ENCODE data around the gene MEF2B. TPM values are rescaled to one million over a fixed set of nuclear protein-coding genes. Genes with fewer than 3 reads are reported as not detected.
"Not testable (repeated sequence)": the region's sequence is repeated elsewhere in the genome, so short reads cannot be mapped to it uniquely, and the experiment has no call there.

Gene MEF2B
- total and polyA plus RNA-seq, 4 donors: 0.88 to 3.5 (median 1.7) TPM; not detected in 1

- H3K4me3 ChIP-seq (ENCODE audit: low read depth, low read length): peak overlapping the region; percentile 38
- DNase-seq (ENCODE audit: low read depth in 4 of 6, low spot score in 6 of 6): no peak
- WGBS (ENCODE audit: insufficient coverage): 18% methylated on average over 25 of the region's 25 CpGs
Measured at GRCh38 chr19:19106056-19106551, 64.0 kb downstream of the MEF2B start.

DNA sequence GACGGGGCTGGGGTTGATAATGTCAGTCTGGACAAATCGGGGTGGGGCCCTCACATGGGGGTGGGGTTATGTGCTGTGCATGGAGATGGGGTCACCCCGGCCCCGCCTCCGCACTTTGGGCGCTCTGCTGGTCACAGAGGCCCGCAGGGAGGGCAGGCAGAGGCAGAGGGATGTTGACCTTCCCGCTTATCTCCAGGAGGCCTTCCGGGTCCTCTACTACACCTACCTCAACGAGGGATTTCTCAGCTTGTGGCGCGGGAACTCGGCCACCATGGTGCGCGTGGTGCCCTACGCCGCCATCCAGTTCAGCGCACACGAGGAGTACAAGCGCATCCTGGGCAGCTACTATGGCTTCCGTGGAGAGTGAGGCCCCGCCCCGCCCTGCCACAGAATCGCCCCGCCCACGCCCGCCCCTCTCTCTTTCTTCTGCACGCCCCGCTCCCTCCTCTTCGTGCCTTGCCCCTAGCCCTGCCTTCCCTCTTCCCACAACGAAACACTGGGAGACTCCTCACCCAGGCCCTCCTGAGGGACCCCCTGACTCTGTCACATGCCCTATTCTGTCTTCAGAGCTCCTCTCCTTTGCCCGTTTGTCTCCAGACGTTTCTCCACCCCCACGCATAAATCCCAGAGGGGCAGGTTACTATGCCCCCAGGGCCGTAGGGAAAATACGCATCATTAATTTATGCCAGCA, 64.6 kb downstream of the MEF2B start:
- H3K9me3 ChIP-seq (ENCODE audit: control insufficient read depth, insufficient read depth, low read length): no peaks in the 10 kb centered on the region

More at GRCh38 chr19:19106056-19106551, 64.0 kb downstream of the MEF2B start:
- no peak overlapping the region for H3K27ac ChIP-seq (ENCODE audit: low read depth, low read length)
- H3K4me1 ChIP-seq (ENCODE audit: control insufficient read depth, insufficient read depth, low read length): peaks cover 32% of the 10 kb centered on the region
- no peaks in the 10 kb centered on the region for H3K9me3 ChIP-seq (ENCODE audit: control insufficient read depth, insufficient read depth, low read length)
- no peaks in the 10 kb centered on the region for H3K27me3 ChIP-seq (ENCODE audit: control insufficient read depth, insufficient read depth, low read length)
- H3K36me3 ChIP-seq (ENCODE audit: control insufficient read depth, insufficient read depth, low read length): peaks cover 55% of the 10 kb centered on the region

DNA sequence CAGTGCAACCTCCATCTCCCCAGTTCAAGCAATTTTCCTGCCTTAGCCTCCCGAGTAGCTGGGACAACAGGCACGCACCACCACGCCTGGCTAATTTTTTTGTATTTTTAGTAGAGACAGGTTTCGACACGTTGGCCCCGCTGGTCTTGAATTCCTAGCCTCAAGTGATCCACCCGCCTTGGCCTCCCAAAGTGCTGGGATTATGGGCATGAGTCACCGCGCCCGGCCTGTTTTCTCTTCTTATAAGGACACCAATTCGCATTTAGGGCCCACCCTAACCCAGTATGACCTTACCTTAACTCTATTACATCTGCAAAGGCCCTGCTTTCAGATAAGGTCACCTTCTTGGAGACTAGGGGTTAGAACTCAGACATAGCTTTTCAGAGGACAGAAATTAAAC, 66.9 kb downstream of the MEF2B start:
- peaks cover 74% of the 10 kb centered on the region for H3K36me3 ChIP-seq (ENCODE audit: control insufficient read depth, insufficient read depth, low read length)
- H3K27me3 ChIP-seq (ENCODE audit: control insufficient read depth, insufficient read depth, low read length): no peaks in the 10 kb centered on the region
- no peak overlapping the region for H3K4me3 ChIP-seq (ENCODE audit: low read depth, low read length)
- no peak overlapping the region for H3K27ac ChIP-seq (ENCODE audit: low read depth, low read length)
- no peak for DNase-seq (ENCODE audit: low read depth in 4 of 6, low spot score in 6 of 6)
- no peaks in the 10 kb centered on the region for H3K9me3 ChIP-seq (ENCODE audit: control insufficient read depth, insufficient read depth, low read length)
- H3K4me1 ChIP-seq (ENCODE audit: control insufficient read depth, insufficient read depth, low read length): peaks cover 20% of the 10 kb centered on the region
- 98% methylated on average over 11 of the region's 11 CpGs for WGBS (ENCODE audit: insufficient coverage)

More for the DNA sequence above, 64.6 kb downstream of the MEF2B start:
- Histone ChIP-seq H3K4me3 (ENCODE audit: low read depth, low read length) (peak overlapping the region; percentile 38), H3K4me1 (ENCODE audit: control insufficient read depth, insufficient read depth, low read length) (peaks cover 26% of the 10 kb centered on the region), H3K27ac (ENCODE audit: low read depth, low read length) (no peak overlapping the region), H3K27me3 (ENCODE audit: control insufficient read depth, insufficient read depth, low read length) (no peaks in the 10 kb centered on the region), H3K36me3 (ENCODE audit: control insufficient read depth, insufficient read depth, low read length) (peaks cover 56% of the 10 kb centered on the region)
- DNase-seq (ENCODE audit: low read depth in 4 of 6, low spot score in 6 of 6): peak in 5 of 6 donors; percentile 44 to 90 (median 59)
- WGBS (ENCODE audit: insufficient coverage): 11% methylated on average over 31 of the region's 36 CpGs

DNA sequence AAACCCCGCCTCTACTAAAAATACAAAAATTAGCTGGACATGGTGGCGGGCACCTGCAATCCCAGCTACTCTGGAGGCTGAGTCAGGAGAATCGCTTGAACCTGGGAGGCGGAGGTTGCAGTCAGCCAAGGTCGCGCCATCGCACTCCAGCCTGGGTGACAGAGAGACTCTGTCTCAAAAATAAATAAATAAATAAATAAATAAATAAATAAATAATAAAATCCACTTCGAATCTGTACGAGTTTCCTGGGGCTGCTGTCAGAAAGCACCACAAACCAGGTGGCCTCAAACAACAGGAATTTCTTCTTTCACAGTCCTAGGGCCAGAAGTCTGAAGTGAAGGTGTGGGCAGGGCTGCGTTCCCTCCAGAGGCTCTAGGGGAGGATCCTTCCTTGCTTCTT, 67.5 kb downstream of the MEF2B start:
- H3K27ac ChIP-seq (ENCODE audit: low read depth, low read length); H3K4me3 ChIP-seq (ENCODE audit: low read depth, low read length); DNase-seq (ENCODE audit: low read depth in 4 of 6, low spot score in 6 of 6); H3K9me3 ChIP-seq (ENCODE audit: control insufficient read depth, insufficient read depth, low read length); H3K27me3 ChIP-seq (ENCODE audit: control insufficient read depth, insufficient read depth, low read length): not testable (repeated sequence)
- 100% methylated on average over 2 of the region's 10 CpGs for WGBS (ENCODE audit: insufficient coverage)
- Histone ChIP-seq H3K4me1 (ENCODE audit: control insufficient read depth, insufficient read depth, low read length) (peaks cover 20% of the 10 kb centered on the region), H3K36me3 (ENCODE audit: control insufficient read depth, insufficient read depth, low read length) (peaks cover 74% of the 10 kb centered on the region)

- WGBS (ENCODE audit: insufficient coverage): 83% methylated on average over 6 of the region's 8 CpGs
- Histone ChIP-seq H3K4me3 (ENCODE audit: low read depth, low read length) (no peak overlapping the region), H3K27ac (ENCODE audit: low read depth, low read length) (no peak overlapping the region), H3K36me3 (ENCODE audit: control insufficient read depth, insufficient read depth, low read length) (peaks cover 73% of the 10 kb centered on the region), H3K27me3 (ENCODE audit: control insufficient read depth, insufficient read depth, low read length) (no peaks in the 10 kb centered on the region), H3K9me3 (ENCODE audit: control insufficient read depth, insufficient read depth, low read length) (no peaks in the 10 kb centered on the region), H3K4me1 (ENCODE audit: control insufficient read depth, insufficient read depth, low read length) (peaks cover 20% of the 10 kb centered on the region)
- DNase-seq (ENCODE audit: low read depth in 4 of 6, low spot score in 6 of 6): no peak
Measured at GRCh38 chr19:19101540-19101939, 68.5 kb downstream of the MEF2B start.

- Histone ChIP-seq H3K9me3 (ENCODE audit: control insufficient read depth, insufficient read depth, low read length) (no peaks in the 10 kb centered on the region), H3K4me1 (ENCODE audit: control insufficient read depth, insufficient read depth, low read length) (no peaks in the 10 kb centered on the region), H3K27me3 (ENCODE audit: control insufficient read depth, insufficient read depth, low read length) (no peaks in the 10 kb centered on the region), H3K27ac (ENCODE audit: low read depth, low read length) (no peak overlapping the region), H3K4me3 (ENCODE audit: low read depth, low read length) (no peak overlapping the region), H3K36me3 (ENCODE audit: control insufficient read depth, insufficient read depth, low read length) (peaks cover 71% of the 10 kb centered on the region)
- DNase-seq (ENCODE audit: low read depth in 4 of 6, low spot score in 6 of 6): no peak
- WGBS (ENCODE audit: insufficient coverage): 82% methylated on average over 18 of the region's 18 CpGs
Measured at GRCh38 chr19:19098703-19099632, 71.1 kb downstream of the MEF2B start.

DNA sequence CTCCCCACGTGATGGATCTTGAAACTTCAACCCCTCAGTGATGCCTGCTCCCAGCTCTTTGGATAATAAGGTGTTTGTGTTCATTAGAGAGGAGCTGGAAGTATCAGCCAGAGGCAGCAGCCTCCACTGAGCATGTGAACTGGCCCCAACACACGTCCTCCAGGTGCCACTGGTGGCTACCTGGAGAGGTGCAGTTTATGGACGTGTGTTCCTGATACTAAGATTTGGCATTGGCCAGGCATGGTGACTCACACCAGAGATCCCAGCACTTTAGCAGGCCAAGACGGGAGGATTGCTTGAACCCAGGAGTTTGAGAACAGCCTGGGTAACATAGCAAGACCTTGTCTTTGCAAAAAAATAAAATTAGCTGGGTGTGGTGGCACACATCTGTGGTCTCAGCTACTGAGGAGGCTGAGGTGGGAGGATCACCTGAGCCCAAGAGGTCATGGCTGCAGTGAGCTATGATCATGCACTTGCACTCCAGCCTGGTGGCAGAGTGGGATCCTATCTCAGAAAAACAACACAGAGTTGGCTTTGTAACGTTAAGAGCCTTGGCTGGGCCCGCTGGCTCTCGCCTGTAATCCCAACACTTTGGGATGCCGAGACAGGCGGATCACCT, 71.9 kb downstream of the MEF2B start:
- H3K27me3 ChIP-seq (ENCODE audit: control insufficient read depth, insufficient read depth, low read length): no peaks in the 10 kb centered on the region
- 85% methylated on average over 9 of the region's 9 CpGs for WGBS (ENCODE audit: insufficient coverage)
- H3K36me3 ChIP-seq (ENCODE audit: control insufficient read depth, insufficient read depth, low read length): peaks cover 68% of the 10 kb centered on the region

GRCh38 chr19:19096641-19097627, 73.1 kb downstream of the MEF2B start:
- no peak overlapping the region for H3K27ac ChIP-seq (ENCODE audit: low read depth, low read length)

More for the DNA sequence above, 71.9 kb downstream of the MEF2B start:
- H3K27ac ChIP-seq (ENCODE audit: low read depth, low read length): no peak overlapping the region
- no peak overlapping the region for H3K4me3 ChIP-seq (ENCODE audit: low read depth, low read length)
- no peaks in the 10 kb centered on the region for H3K9me3 ChIP-seq (ENCODE audit: control insufficient read depth, insufficient read depth, low read length)
- DNase-seq (ENCODE audit: low read depth in 4 of 6, low spot score in 6 of 6): no peak
- H3K4me1 ChIP-seq (ENCODE audit: control insufficient read depth, insufficient read depth, low read length): no peaks in the 10 kb centered on the region

More at GRCh38 chr19:19096641-19097627, 73.1 kb downstream of the MEF2B start:
- no peaks in the 10 kb centered on the region for H3K4me1 ChIP-seq (ENCODE audit: control insufficient read depth, insufficient read depth, low read length)
- no peak for DNase-seq (ENCODE audit: low read depth in 4 of 6, low spot score in 6 of 6)
- peaks cover 67% of the 10 kb centered on the region for H3K36me3 ChIP-seq (ENCODE audit: control insufficient read depth, insufficient read depth, low read length)
- WGBS (ENCODE audit: insufficient coverage): 93% methylated on average over 20 of the region's 24 CpGs
- H3K27me3 ChIP-seq (ENCODE audit: control insufficient read depth, insufficient read depth, low read length): no peaks in the 10 kb centered on the region
- no peaks in the 10 kb centered on the region for H3K9me3 ChIP-seq (ENCODE audit: control insufficient read depth, insufficient read depth, low read length)
- H3K4me3 ChIP-seq (ENCODE audit: low read depth, low read length): no peak overlapping the region

All from spinal cord (tissue), 10 donors.